GM12864 (cell line): Measurements from ENCODE around the gene CENPV.

Experiments used
- DNase-seq: peaks from one replicate; pipeline ENCODE4 v3.0.0-alpha.2; 2011; ENCODE audit warnings: low read depth
- H3K4me3 ChIP-seq: 2 replicates; pipeline ENCODE4 v1.5.1; 2011; ENCODE audit warnings: mild to moderate bottlenecking, low read depth, low read length, control low read depth
- TF ChIP-seq, protein P1 (sequence below): IDR thresholded peaks from 2 replicates; pipeline ENCODE4 v1.5.1; 2011; ENCODE audit warnings: low read depth, mild to moderate bottlenecking, moderate library complexity, low read length, control low read depth, inconsistent platforms; ENCODE audit errors: missing control alignments

CENPV gene

GRCh38 chr17:16328997-16329396 lies 24.3 kb downstream of the CENPV start:
- H3K4me3 ChIP-seq, result no peak overlapping the region
- no peak for DNase-seq

GRCh38 chr17:16327018-16327417 lies 26.3 kb downstream of the CENPV start:
- no peak overlapping the region for H3K4me3 ChIP-seq
- no peak for DNase-seq
- TF ChIP-seq, protein P1, sequence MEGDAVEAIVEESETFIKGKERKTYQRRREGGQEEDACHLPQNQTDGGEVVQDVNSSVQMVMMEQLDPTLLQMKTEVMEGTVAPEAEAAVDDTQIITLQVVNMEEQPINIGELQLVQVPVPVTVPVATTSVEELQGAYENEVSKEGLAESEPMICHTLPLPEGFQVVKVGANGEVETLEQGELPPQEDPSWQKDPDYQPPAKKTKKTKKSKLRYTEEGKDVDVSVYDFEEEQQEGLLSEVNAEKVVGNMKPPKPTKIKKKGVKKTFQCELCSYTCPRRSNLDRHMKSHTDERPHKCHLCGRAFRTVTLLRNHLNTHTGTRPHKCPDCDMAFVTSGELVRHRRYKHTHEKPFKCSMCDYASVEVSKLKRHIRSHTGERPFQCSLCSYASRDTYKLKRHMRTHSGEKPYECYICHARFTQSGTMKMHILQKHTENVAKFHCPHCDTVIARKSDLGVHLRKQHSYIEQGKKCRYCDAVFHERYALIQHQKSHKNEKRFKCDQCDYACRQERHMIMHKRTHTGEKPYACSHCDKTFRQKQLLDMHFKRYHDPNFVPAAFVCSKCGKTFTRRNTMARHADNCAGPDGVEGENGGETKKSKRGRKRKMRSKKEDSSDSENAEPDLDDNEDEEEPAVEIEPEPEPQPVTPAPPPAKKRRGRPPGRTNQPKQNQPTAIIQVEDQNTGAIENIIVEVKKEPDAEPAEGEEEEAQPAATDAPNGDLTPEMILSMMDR, result no peak

More at GRCh38 chr17:16328997-16329396, 24.3 kb downstream of the CENPV start:
- TF ChIP-seq, protein P1, result peak; percentile 9

GRCh38 chr17:16325964-16326363 lies 27.3 kb downstream of the CENPV start:
- TF ChIP-seq, protein P1, result no peak
- no peak overlapping the region for H3K4me3 ChIP-seq
- no peak for DNase-seq

DNA sequence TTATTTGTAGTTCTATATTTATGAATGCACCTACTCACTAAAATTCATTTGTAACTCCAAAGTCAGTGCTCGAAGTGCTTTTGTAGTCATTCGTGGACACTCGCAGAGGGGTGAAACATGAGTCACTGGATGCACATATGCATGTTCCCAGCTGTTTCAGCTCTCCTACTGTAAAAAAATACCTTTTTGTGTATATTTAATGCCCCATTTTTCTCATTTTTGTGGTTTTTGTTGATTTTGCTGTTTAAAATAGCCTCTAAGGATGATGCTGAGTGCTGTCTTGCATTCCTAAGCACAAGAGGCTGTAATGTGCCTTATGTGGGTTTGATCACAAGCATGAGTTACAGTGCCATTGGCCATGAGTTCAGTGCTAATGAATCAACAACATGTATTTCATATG lies 30.6 kb downstream of the CENPV start:
- H3K4me3 ChIP-seq, result no peak overlapping the region
- no peak for DNase-seq
- TF ChIP-seq, protein P1, result no peak

DNA sequence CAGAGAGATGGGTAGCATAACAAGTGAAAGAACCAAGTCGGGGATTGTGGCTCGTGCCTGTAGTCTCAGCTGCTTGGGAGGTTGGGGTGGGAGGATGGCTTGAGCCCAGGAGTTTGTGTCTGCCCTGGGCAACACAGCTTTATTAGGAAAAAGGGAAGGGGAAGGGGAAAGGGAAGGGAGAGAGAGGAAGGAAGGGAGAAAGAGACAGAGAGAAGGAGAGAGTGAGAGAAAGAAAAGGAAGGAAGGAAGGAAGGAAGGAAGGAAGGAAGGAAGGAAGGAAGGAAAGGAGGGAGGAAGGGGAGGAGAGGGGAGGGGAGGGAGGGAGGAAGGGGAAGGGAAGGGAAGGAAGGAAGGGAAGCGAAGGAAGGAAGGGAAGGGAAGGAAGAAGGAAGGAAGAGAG lies 33.3 kb downstream of the CENPV start:
- H3K4me3 ChIP-seq, result no peak overlapping the region
- TF ChIP-seq, protein P1, result no peak
- DNase-seq, result no peak

DNA sequence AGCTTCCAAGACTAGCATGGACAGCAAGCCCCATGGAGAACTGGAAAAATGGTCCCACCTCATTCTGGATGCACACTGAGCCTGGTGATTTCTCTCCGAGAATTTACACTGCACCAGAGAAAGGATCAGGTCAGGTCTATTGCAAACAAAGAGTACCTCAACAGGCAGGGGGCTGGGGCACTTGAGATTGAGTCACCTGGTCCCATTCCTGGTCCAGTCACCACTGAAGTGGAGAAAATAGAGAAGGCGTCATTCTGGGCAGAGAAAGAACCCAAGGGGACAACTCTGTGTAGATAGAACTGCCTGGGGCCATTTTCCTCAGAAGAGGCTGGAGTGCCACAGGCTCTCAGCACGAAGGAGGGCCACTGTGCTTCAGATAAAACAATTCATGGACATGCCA lies 38.4 kb downstream of the CENPV start:
- H3K4me3 ChIP-seq, result no peak overlapping the region
- no peak for DNase-seq
- TF ChIP-seq, protein P1, result no peak

DNA sequence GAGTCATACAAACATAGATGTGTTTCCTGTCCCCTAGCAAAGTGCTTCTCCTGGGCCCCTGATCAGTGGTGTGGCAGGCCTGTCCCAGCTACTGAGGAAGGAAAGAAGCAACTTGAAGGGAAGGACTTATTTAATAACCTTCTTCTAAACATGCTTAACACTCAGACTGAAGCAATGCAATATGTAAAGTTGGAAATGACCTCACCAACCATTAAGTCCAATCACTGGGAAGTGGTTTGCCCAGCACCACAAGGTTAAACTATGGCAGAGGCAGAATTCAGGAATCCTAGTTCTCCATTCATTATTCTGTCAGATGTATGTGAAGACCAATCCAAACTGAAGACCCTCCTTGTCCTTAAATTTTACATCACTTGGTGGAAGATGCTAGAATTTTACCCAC lies 39.1 kb downstream of the CENPV start:
- TF ChIP-seq, protein P1, result no peak
- H3K4me3 ChIP-seq, result no peak overlapping the region
- DNase-seq, result no peak
